ENCODE results near the gene HYDIN.

- TF ChIP-seq CTCF (IDR thresholded peaks at IDR 0.05) (no peak), RAD21 (IDR thresholded peaks at IDR 0.05; ENCODE audit: low read length) (no peak), JUND (IDR thresholded peaks at IDR 0.05) (no peak), RXRA (IDR thresholded peaks at IDR 0.05; ENCODE audit: borderline replicate concordance, low read depth) (no peak)
These were observed 29.5 kb downstream of the HYDIN start for GRCh38 chr16:71201054-71201453.
